K562 (cell line): ENCODE data around the gene AJM1.

Experiments used
- CBX2 ChIP-seq: fragments of 200-600 bp; sonication (generic); IDR thresholded peaks from one replicate; pipeline ENCODE4 v1.6.1; 2012; ENCODE audit warnings: mild to moderate bottlenecking, low read length, inconsistent platforms; ENCODE audit not compliant: insufficient read depth, poor library complexity, severe bottlenecking
- CREB3 ChIP-seq: fragments of 450-650 bp; conservative IDR thresholded peaks from 2 replicates; pipeline ENCODE4 v1.6.1; 2016; ENCODE audit warnings: missing genetic modification characterization, low read depth, mild to moderate bottlenecking, missing compliant biosample characterization, moderate library complexity
- CREM ChIP-seq: IDR thresholded peaks from 2 replicates; pipeline ENCODE4 v1.6.1; 2014; ENCODE audit warnings: antibody characterized with exemption, low read depth
- CTCF ChIP-seq, 3 experiments: IDR thresholded peaks in 2 of 3; conservative IDR thresholded peaks in 1 of 3; 2 replicates each; pipeline ENCODE4 v1.5.1; 2011 to 2012; ENCODE audit warnings: low read length in 3 of 3, mild to moderate bottlenecking in 3 of 3, control low read depth in 2 of 3, improper control_type of control experiment in 1 of 3, inconsistent platforms in 1 of 3, low read depth in 1 of 3, mixed read lengths in 1 of 3, moderate library complexity in 1 of 3; ENCODE audit not compliant: insufficient read depth in 2 of 3
- FOS ChIP-seq: IDR thresholded peaks from 3 replicates; pipeline ENCODE4 v1.6.1; 2011; ENCODE audit not compliant: insufficient read length; ENCODE audit errors: extremely low read depth
- HNRNPK ChIP-seq: fragments of 200-400 bp; formaldehyde crosslinking; IDR thresholded peaks from one replicate; pipeline ENCODE4 v1.6.1; 2018; ENCODE audit warnings: mild to moderate bottlenecking, low read depth, low read length; ENCODE audit not compliant: poor library complexity, severe bottlenecking
- MAFK ChIP-seq: IDR thresholded peaks from 2 replicates; pipeline ENCODE4 v1.6.1; 2011; ENCODE audit warnings: low read length, improper control_type of control experiment
- MAZ ChIP-seq, 2 experiments: fragments of 450-650 bp in 1 of 2; sonication (generic) in 1 of 2; formaldehyde crosslinking; IDR thresholded peaks in 1 of 2; conservative IDR thresholded peaks in 1 of 2; 2 replicates each; pipeline versions ENCODE4 v1.4.0 to v1.5.0; 2020; ENCODE audit warnings: mild to moderate bottlenecking in 1 of 2, missing genetic modification reagents in 1 of 2
- NFIC ChIP-seq: fragments of 450-650 bp; IDR thresholded peaks from 2 replicates; pipeline ENCODE4 v1.6.1; 2017; ENCODE audit warnings: mild to moderate bottlenecking, inconsistent platforms
- RNF2 ChIP-seq: sonication (generic); IDR thresholded peaks from 2 replicates; pipeline ENCODE4 v1.6.1; 2016
- SMC3 ChIP-seq: conservative IDR thresholded peaks from 2 replicates; pipeline ENCODE4 v1.6.1; 2011; ENCODE audit warnings: low read depth, low read length, improper control_type of control experiment; ENCODE audit not compliant: insufficient read depth
- SNAPC5 ChIP-seq: fragments of 250-450 bp; sonication (Bioruptor Pico); IDR thresholded peaks from 2 replicates; pipeline ENCODE4 v1.8.0; 2021; ENCODE audit warnings: moderate library complexity, mild to moderate bottlenecking, inconsistent platforms
- ZFP36 ChIP-seq: fragments of 150-350 bp; IDR thresholded peaks from 2 replicates; pipeline ENCODE4 v1.6.1; 2018; ENCODE audit warnings: low read length, low read depth; ENCODE audit not compliant: partially characterized antibody
- TF ChIP-seq, protein P1 (sequence below): fragments of 450-650 bp; IDR thresholded peaks from 2 replicates; pipeline ENCODE4 v1.6.1; 2016; ENCODE audit warnings: low read depth

- TF ChIP-seq NFIC (no peak), MAZ (CRISPR knock-in tag; conservative IDR thresholded peaks at IDR 0.05 in 1 of 2, IDR thresholded peaks at IDR 0.05 in 1 of 2) (no peak), SMC3 (no peak), RNF2 (no peak), CTCF (IDR thresholded peaks at IDR 0.05 in 2 of 3, conservative IDR thresholded peaks at IDR 0.05 in 1 of 3; ENCODE audit: insufficient read depth in 2 of 3, low read depth in 1 of 3, low read length in 3 of 3) (no peak), SNAPC5 (no peak), HNRNPK (no peak), CBX2 (no peak), ZFP36 (no peak), CREB3 (tag) (no peak), MAFK (no peak), CREM (no peak), FOS (no peak)
- TF ChIP-seq, protein P1, sequence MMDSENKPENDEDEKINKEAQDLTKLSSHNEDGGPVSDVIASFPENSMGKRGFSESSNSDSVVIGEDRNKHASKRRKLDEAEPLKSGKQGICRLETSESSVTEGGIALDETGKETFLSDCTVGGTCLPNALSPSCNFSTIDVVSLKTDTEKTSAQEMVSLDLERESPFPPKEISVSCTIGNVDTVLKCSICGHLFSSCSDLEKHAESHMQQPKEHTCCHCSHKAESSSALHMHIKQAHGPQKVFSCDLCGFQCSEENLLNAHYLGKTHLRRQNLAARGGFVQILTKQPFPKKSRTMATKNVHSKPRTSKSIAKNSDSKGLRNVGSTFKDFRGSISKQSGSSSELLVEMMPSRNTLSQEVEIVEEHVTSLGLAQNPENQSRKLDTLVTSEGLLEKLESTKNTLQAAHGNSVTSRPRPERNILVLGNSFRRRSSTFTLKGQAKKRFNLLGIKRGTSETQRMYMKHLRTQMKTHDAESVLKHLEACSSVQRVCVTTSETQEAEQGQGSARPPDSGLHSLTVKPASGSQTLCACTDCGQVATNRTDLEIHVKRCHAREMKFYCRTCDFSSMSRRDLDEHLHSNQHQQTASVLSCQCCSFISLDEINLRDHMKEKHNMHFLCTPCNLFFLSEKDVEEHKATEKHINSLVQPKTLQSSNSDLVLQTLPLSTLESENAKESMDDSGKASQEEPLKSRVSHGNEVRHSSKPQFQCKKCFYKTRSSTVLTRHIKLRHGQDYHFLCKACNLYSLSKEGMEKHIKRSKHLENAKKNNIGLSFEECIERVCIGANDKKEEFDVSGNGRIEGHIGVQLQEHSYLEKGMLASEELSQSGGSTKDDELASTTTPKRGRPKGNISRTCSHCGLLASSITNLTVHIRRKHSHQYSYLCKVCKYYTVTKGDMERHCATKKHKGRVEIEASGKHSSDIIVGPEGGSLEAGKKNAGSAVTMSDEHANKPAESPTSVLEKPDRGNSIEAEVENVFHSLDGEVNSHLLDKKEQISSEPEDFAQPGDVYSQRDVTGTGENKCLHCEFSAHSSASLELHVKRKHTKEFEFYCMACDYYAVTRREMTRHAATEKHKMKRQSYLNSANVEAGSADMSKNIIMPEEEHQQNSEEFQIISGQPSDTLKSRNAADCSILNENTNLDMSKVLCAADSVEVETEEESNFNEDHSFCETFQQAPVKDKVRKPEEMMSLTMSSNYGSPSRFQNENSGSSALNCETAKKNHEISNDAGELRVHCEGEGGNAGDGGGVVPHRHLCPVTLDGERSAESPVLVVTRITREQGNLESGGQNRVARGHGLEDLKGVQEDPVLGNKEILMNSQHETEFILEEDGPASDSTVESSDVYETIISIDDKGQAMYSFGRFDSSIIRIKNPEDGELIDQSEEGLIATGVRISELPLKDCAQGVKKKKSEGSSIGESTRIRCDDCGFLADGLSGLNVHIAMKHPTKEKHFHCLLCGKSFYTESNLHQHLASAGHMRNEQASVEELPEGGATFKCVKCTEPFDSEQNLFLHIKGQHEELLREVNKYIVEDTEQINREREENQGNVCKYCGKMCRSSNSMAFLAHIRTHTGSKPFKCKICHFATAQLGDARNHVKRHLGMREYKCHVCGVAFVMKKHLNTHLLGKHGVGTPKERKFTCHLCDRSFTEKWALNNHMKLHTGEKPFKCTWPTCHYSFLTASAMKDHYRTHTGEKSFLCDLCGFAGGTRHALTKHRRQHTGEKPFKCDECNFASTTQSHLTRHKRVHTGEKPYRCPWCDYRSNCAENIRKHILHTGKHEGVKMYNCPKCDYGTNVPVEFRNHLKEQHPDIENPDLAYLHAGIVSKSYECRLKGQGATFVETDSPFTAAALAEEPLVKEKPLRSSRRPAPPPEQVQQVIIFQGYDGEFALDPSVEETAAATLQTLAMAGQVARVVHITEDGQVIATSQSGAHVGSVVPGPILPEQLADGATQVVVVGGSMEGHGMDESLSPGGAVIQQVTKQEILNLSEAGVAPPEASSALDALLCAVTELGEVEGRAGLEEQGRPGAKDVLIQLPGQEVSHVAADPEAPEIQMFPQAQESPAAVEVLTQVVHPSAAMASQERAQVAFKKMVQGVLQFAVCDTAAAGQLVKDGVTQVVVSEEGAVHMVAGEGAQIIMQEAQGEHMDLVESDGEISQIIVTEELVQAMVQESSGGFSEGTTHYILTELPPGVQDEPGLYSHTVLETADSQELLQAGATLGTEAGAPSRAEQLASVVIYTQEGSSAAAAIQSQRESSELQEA: no peak
Measured at GRCh38 chr9:136821826-136822544, 20.3 kb upstream of the AJM1 start.
